Cardiac fibroblast (primary cell): ENCODE results near the gene ARAP3.
"Not testable (repeated sequence)": the region's sequence is repeated elsewhere in the genome, so short reads cannot be mapped to it uniquely, and the experiment has no call there.

Experiments
- DNase-seq, 2 donors: peaks; one replicate each; pipeline versions ENCODE4 v3.0.0 to v3.0.0-alpha.2; 2010; ENCODE audit warnings: low read depth in 2 of 2
- H3K4me3 ChIP-seq, 2 donors: replicated peaks in 1 of 2; 1 replicate in 1 of 2; 2 replicates in 1 of 2; pipeline ENCODE4 v1.5.1; 2011; ENCODE audit warnings: low read depth in 2 of 2, low read length in 2 of 2, mild to moderate bottlenecking in 2 of 2, moderate library complexity in 1 of 2
- TF ChIP-seq, protein P1 (sequence below): IDR thresholded peaks from one replicate; pipeline ENCODE4 v1.5.1; 2011; ENCODE audit warnings: low read depth, mild to moderate bottlenecking, low read length, inconsistent platforms

Gene ARAP3

DNA sequence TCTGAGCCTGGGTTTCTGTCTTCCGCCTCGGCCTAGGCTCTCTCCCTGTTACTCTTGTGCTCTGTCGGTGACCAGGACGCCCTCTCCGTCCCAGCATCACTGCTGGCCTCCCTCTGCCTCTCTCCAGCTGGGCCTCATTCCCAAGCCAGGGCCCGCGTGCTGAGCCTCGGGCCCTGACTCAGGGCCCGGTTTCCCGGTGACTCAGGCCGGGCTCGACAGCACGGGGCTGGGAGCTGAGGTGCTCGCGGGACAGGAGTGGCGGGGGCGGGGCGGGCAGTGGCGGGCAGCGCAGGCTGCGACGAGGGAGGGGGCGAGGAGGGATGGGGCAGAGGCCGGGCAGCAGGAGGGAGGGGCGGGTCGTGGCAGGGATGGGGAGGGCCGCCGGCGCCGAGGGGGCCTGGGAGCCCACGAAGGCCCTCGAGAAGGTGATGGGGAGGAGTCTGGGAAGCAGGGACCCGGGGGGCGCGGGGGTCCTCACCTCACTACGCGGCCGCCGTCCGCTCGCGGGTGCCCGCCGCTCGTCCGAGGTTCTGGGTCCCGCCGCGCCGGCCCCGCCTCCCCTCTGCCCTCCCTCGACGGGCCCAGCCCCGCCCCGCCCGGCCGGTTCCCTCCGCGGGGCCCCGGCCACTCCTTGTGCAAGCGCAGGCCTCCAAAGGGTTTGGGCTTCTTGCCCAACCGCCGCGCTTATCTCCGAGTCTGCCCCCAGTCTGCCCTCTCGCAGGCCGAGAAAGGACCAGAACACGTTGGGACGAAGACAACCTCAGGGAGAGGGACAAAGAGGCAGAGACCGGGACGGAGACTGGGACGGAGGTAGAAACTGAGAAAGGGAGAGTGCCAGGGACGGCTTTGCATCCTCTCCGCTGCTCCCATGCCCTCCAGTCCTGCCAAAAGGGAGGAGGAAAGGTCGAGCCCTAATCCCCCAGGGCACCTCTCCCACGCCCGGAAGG, at the start of gene ARAP3:
ARAP3 (minus strand) TSS at position 536 of the 947 bp plus-strand sequence. CDS start 1,744 bp downstream, outside the sequence.
- peak within 1 kb of the TSS; percentile 44 to 58 for H3K4me3 ChIP-seq
- DNase-seq = peak; percentile 91 to 93
- TF ChIP-seq, protein P1, sequence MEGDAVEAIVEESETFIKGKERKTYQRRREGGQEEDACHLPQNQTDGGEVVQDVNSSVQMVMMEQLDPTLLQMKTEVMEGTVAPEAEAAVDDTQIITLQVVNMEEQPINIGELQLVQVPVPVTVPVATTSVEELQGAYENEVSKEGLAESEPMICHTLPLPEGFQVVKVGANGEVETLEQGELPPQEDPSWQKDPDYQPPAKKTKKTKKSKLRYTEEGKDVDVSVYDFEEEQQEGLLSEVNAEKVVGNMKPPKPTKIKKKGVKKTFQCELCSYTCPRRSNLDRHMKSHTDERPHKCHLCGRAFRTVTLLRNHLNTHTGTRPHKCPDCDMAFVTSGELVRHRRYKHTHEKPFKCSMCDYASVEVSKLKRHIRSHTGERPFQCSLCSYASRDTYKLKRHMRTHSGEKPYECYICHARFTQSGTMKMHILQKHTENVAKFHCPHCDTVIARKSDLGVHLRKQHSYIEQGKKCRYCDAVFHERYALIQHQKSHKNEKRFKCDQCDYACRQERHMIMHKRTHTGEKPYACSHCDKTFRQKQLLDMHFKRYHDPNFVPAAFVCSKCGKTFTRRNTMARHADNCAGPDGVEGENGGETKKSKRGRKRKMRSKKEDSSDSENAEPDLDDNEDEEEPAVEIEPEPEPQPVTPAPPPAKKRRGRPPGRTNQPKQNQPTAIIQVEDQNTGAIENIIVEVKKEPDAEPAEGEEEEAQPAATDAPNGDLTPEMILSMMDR = no peak

GRCh38 chr5:141729387-141730006, 47.5 kb upstream of the ARAP3 start:
- TF ChIP-seq, protein P1 = no peak
- DNase-seq = no peak
- H3K4me3 ChIP-seq = no peak overlapping the region

- H3K4me3 ChIP-seq = no peak overlapping the region
- no peak for DNase-seq
- TF ChIP-seq, protein P1 = no peak
Observed at GRCh38 chr5:141725891-141726290, 43.9 kb upstream of the ARAP3 start.

GRCh38 chr5:141725174-141725573, 43.1 kb upstream of the ARAP3 start:
- not testable (repeated sequence) for H3K4me3 ChIP-seq, DNase-seq

GRCh38 chr5:141722266-141722665, 40.2 kb upstream of the ARAP3 start:
- no peak overlapping the region for H3K4me3 ChIP-seq
- TF ChIP-seq, protein P1 = no peak
- DNase-seq = no peak

DNA sequence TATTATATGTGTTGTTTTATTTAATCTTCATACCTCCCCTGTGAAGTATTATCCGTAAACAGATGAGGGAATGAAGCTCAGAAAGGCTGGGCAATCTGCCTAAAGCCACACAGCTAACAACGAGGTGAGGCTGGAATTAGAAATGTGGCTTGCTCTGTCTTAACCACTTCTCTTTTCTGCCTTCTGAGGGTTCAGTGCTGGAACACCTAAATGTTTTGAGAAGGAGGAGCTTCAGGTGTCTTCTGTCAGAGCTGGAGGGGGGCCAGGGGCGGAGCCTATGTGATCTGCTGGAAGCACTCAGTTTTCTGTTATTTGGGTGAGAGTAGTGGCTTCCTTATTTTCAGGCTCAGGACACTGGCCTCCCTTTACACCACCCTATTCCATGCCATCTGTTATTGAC, 35.0 kb upstream of the ARAP3 start:
- TF ChIP-seq, protein P1 = no peak
- H3K4me3 ChIP-seq = no peak overlapping the region
- no peak for DNase-seq

GRCh38 chr5:141716468-141716867, 34.4 kb upstream of the ARAP3 start:
- TF ChIP-seq, protein P1 = no peak
- no peak overlapping the region for H3K4me3 ChIP-seq
- no peak for DNase-seq
